Measurements from ENCODE around the gene GPNMB.
"Not testable (repeated sequence)": the region's sequence is repeated elsewhere in the genome, so short reads cannot be mapped to it uniquely, and the experiment has no call there.

GPNMB gene

DNA sequence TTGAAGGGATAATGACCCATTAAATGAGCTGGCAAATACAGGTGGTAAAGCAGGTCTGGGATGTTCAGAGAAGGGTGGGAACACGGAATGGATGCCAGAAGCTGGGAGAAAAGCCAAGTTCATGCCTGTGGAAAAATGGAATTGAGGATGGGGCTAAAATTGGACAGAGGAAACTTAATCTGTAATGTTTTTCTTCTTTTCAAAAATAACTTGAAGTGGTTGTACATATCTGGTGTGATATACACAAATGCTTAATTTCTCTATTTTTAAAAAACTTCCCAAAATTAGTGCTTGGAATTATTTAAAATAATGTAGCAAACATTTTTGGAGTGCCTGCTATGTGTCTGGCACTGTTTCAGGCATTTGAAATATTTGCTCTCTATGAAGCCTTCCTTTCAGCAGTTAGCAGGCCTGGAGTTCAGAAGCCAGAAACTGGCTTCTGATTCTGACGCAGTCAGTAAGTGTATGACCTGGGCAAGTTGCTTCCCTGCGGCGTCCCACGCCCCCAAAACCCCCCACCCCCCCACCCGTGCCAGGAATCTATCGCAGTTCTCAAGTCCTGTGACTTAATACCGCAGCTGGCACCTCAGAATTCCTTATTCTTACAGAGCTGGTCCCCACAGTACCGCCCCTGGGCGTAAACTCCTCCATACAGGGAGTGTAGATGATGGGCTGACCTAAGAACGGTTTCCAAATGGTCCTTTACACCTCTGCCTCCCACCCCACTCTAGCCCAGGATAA is 51.7 kb downstream of the GPNMB start:
- in situ Hi-C loops (cut with MboI; ENCODE audit: low sequenced_read_pairs): loop anchor here (25.0 kb wide), 1 partner anchor 414 kb away; the partner anchor contains the start of gene STK31

DNA sequence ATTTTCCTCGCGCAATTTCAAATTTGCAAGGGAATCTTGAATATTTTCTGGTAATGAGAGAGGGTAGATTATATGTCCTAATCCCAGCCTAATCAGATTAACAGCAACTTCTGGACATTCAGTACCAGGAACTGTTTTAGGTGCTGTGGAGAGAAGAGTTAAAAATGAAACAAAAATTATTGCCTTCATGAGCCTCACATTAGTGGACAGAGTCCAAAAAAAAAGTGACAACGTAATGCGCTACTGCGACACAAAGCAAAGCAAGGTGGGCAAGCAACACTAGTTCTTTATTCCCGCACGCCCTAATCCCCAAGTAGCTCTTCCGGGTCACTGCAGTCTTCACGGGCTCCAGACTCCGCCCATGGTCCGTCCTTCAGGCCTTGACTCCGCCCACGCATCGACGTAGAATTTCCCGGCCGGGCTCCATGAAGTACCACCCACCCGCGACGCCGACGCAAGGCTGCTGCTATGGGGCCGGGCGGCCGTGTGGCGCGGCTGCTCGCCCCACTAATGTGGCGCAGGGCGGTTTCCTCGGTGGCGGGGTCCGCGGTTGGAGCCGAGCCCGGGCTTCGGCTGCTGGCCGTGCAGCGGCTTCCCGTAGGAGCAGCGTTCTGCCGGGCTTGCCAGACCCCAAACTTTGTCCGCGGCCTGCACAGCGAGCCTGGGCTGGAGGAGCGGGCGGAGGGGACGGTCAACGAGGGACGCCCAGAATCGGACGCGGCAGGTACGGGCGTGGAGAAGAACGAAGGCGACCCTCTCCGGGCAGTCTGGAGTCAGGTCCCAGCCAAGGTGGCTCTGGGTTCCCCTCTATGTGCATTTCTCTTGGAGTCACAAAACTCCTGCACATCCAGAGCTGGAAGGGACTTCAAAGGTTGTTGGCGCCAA is 52.6 kb downstream of the GPNMB start, which contains the start of gene MALSU1:
Gene MALSU1, plus strand, starts transcription at position 455 of the 885 bp plus-strand sequence. Its CDS starts 14 bp downstream, at position 469.
- in situ Hi-C loops (cut with MboI; ENCODE audit: low sequenced_read_pairs): loop anchor here (25.0 kb wide), 1 partner anchor 413 kb away; the partner anchor contains the start of gene STK31

DNA sequence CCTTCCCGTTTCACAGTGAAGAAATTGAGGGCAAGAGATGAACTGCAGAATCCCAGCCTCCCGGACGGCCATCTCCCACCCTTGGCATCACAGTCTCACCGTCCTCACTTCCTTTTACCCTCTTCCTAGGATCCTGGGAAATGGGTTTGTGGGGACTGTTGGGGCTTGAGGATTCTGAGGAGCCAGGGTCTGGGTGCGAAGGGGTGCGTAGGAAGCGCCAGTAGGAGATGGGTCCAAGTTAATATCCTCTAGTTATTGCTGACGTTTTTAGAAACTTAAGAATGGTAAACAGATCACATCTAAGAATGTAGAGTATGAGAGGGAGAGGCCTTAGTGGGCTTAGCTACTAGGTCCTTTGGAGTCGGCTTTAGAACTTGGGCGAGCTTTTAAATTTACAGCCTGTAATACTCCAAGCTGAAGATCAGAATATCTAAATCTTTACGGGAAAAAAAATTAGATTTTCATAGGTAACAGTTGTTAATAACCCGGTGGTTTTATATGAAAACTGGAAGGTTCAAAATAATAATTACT is 53.3 kb downstream of the GPNMB start:
- in situ Hi-C loops (cut with MboI; ENCODE audit: low sequenced_read_pairs): loop anchor here (25.0 kb wide), 1 partner anchor 412 kb away; the partner anchor contains the start of gene STK31

DNA sequence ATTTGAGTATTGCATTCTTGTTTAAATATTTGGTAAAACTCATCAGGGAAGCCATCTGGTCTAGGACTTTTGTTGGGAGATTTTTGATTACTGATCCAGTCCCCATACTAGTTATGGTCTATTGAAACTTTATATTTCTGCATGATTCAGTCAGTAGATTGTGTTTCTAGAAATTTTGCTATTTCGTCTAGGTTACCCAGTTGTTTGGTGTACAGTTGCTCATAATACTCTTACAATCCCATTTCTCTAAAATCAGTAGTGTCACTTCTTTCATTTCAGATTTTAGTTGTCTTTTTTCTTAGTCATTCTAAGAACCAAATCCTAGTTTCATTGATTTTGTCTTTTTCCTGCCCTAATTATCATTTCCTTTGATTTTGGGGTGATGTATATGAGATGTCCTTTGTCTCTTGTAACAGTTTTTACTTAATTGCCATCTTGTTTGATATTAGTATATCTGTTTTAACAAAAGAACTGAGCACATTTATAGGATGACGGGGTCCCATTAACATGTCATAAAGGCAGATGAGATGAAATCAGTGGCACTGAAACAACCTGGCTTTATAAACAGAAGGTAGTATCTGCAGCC is 60.5 kb downstream of the GPNMB start:
- in situ Hi-C loops (cut with MboI; ENCODE audit: low sequenced_read_pairs): no loop called here

DNA sequence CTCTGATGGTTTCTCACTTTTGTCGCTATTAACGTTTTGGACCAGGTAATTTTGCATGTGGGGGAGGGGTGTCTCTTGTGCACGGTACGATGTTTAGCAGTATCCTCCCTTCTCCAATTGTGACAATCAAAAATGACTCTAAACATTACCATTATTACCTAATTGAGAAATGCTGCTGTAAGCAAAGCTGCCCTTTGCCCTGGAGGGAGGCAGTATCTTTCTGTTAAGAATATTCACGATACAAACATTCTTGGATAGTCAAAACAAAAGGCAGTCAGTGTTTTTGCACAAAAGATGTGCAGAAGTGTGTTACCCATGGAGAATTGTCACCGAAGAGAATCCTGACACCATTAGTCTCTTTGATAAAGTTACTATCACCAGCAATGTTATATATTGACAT is 62.2 kb downstream of the GPNMB start:
- in situ Hi-C loops (cut with MboI; ENCODE audit: low sequenced_read_pairs): no loop called here

DNA sequence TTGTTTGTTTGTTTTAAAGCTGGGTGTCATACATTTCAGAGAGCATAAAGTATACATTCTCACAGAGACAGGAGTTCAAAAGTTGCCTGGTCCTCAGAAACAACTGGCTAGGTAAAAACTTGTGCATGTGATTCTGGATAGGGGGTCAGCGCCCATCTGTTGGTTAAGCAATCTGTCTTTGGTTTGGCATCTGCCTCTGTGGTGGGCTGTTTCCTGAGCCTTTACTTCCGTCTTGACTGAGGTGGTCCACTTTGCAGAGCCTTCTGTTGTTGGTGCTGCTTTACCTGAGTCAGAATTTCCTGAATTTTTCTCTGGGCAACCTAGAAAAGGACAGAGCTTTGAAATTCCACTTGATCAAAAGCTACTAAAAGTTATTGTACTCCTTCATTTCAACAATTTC is 65.6 kb downstream of the GPNMB start:
- in situ Hi-C loops (cut with MboI; ENCODE audit: low sequenced_read_pairs): not testable (repeated sequence)

DNA sequence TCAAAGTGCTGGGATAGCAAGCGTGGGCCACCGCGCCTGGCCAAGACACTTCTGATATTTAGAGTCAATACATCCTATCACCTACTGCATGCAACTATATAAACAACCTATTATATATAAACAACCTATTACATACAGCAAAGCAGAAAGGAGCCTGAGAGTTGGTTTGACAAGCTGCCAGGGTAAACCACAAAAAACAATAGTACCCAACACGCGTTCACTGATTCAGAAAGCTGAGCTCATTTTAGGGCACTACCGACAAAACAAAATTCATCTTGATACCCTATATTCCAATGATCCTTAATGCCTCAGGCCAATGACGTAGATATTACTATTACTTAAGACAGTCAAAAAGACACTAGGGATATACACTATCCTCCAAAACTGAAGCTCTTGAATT is 68.8 kb downstream of the GPNMB start:
- in situ Hi-C loops (cut with MboI; ENCODE audit: low sequenced_read_pairs): no loop called here
